ENCODE data around the gene RTCA. TPM values are rescaled to one million over a fixed set of nuclear protein-coding genes. Genes with fewer than 3 reads are reported as not detected.

RTCA gene
- total RNA-seq, 2 donors from 2014 or later, result 20.2 to 30.7 TPM

DNA sequence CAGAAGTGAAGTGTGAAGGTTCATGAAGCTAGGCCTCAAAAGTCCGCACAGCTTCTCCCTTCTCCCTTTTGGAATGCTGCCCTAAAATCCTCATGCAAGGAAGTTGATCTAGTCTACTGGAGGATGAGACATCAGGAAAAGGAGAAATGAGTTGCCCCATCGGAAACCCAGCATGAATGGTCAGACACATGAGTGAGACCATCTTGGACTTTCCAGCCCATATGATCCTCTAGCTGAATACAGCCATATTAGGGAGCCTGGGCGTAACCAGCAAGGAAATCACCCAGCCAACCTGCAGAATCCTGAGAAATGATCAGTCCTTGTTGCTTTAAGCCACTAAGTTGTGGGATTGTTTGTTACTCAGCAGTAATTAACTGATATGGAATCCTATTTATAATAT is 28.9 kb upstream of the RTCA start:
- DNase-seq (ENCODE audit: low spot score), result no peak
- H3K9me3 ChIP-seq, result no peaks in the 10 kb centered on the region
- H3K27me3 ChIP-seq, result no peaks in the 10 kb centered on the region
- H3K4me1 ChIP-seq, result peaks cover 0 to 3% of the 10 kb centered on the region in 2 donors
- no peak overlapping the region for H3K4me3 ChIP-seq
- H3K27ac ChIP-seq, result no peak overlapping the region
- peaks cover 19% of the 10 kb centered on the region for H3K36me3 ChIP-seq
- TF ChIP-seq, protein P1, sequence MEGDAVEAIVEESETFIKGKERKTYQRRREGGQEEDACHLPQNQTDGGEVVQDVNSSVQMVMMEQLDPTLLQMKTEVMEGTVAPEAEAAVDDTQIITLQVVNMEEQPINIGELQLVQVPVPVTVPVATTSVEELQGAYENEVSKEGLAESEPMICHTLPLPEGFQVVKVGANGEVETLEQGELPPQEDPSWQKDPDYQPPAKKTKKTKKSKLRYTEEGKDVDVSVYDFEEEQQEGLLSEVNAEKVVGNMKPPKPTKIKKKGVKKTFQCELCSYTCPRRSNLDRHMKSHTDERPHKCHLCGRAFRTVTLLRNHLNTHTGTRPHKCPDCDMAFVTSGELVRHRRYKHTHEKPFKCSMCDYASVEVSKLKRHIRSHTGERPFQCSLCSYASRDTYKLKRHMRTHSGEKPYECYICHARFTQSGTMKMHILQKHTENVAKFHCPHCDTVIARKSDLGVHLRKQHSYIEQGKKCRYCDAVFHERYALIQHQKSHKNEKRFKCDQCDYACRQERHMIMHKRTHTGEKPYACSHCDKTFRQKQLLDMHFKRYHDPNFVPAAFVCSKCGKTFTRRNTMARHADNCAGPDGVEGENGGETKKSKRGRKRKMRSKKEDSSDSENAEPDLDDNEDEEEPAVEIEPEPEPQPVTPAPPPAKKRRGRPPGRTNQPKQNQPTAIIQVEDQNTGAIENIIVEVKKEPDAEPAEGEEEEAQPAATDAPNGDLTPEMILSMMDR (IDR thresholded peaks at IDR 0.05), result no peak

DNA sequence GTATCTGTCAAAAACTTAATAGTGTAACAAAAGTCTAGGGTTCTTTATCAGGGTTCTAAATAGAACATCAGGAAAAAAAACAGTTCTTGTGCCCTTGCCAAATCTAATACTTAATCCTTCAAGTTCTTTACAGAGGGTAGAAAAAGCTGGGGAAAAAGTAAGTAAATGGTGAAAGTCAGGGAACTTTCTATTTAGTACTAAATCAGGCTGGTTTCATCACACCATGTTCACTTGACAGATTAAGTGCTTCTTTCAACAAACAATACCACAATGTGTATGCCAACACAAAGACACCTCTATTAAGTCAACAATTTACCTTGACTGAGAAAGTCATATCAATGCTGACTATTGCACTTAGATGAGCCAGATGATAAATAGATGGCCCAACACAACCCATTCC is 26.1 kb upstream of the RTCA start:
- Histone ChIP-seq H3K4me1 (peaks cover 0 to 3% of the 10 kb centered on the region in 2 donors), H3K36me3 (no peaks in the 10 kb centered on the region), H3K27ac (no peak overlapping the region), H3K27me3 (no peaks in the 10 kb centered on the region), H3K4me3 (no peak overlapping the region), H3K9me3 (no peaks in the 10 kb centered on the region)
- TF ChIP-seq, protein P1 (IDR thresholded peaks at IDR 0.05), result no peak
- DNase-seq (ENCODE audit: low spot score), result no peak

DNA sequence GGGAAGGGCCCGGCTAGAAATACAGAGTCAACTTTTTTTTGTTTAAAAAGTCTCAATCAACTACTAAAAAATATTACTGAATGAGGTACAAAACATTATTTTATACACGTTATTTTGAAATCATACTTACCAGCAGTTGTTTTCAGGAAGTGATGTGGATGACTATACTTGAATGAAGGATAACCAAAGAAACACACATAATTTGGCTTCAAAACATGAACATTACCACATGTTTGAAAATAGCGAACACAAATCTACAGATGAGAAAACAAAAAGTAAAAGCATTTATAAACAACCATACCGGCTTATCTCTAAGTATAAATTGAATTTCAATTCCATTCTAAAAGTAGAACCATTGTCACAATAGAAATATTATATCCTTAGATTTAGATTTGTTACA is 25.4 kb upstream of the RTCA start:
- Histone ChIP-seq H3K27ac (no peak overlapping the region), H3K4me3 (no peak overlapping the region), H3K9me3 (no peaks in the 10 kb centered on the region), H3K4me1 (peaks cover 0 to 3% of the 10 kb centered on the region in 2 donors), H3K27me3 (no peaks in the 10 kb centered on the region), H3K36me3 (no peaks in the 10 kb centered on the region)
- TF ChIP-seq, protein P1 (IDR thresholded peaks at IDR 0.05), result no peak
- no peak for DNase-seq (ENCODE audit: low spot score)

DNA sequence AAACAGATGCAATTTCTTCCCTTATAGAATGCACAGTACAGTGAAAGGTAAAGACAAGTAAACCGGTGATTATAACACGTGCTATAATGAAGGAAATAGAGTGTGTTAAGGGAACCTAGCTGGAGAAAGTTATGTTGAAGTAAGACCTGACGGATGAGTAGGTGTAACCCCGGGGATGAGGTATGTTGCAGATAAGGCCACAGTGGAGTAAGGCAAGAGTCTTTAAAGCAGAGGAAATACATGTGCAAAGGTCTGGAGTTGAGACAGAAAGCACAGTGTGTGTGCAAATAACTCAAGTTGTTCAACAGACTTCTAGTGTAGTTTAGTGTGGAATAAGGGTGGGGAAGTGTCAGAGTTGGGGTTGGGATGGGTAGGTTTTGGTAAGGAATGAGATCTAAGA is 19.3 kb upstream of the RTCA start:
- peaks cover 0 to 15% of the 10 kb centered on the region in 2 donors for H3K4me1 ChIP-seq
- no peaks in the 10 kb centered on the region for H3K27me3 ChIP-seq
- H3K9me3 ChIP-seq, result no peaks in the 10 kb centered on the region
- DNase-seq (ENCODE audit: low spot score), result no peak
- TF ChIP-seq, protein P1 (IDR thresholded peaks at IDR 0.05), result no peak
- no peak overlapping the region for H3K4me3 ChIP-seq
- H3K36me3 ChIP-seq, result no peaks in the 10 kb centered on the region
- H3K27ac ChIP-seq, result no peak overlapping the region

DNA sequence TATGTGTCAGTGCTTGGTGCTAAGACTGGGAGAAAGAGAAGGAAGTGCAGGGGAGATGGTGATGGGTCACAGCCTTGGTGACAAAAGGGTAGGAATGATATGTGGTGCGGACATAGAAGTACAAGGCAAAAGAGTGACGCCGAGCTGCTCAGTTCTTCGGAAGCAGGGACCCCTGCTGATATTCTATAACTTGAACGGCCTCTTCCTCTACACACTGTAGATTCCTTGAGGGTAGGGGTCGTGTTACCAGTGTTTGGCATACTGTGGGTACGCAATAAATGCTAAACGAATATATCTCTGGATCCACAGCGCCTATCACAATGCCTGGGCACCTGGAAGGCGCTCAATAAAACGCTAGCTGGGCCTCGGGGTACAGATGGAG is 16.9 kb upstream of the RTCA start:
- Histone ChIP-seq H3K36me3 (no peaks in the 10 kb centered on the region), H3K4me3 (peak overlapping the region; percentile 79 to 83), H3K9me3 (no peaks in the 10 kb centered on the region), H3K27ac (peak overlapping the region; percentile 85 to 88), H3K4me1 (peaks cover 0 to 15% of the 10 kb centered on the region in 2 donors), H3K27me3 (no peaks in the 10 kb centered on the region)
- no peak for DNase-seq (ENCODE audit: low spot score)
- TF ChIP-seq, protein P1 (IDR thresholded peaks at IDR 0.05), result no peak

DNA sequence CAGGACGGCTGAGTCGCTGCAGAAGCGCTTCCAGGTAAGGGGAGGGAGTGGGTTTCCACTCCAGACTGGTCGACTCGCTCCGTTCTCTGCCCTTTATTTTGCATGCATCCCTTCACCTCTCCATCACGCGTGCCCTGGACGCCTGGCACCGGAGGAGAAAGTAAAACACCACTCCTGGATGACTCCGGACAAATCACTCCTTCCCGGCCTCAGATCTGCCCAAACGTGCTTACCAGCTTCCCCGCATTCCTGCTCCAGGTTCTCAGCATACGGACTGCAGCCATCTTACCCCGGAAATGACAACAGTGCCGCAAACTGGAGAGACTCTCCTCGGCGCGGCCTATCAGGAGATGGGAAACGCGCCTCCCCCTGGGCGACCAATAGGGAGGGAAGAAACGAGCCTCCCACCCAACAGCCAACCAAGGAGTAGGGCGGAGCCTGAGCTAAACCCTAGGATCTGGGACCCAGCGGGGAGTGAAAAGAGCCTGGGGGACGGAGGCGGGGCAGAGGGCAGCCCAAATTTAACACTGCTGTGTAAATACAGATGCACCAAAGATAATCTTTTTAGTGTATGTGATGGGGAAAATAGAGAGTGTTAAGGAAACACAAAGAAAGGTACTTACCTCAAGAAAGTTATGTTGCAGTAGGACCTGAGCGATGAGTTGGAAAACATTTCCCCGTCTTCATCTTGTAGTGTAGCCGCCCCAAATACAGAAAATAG is 16.3 kb upstream of the RTCA start, which contains the start of gene DBT:
Gene DBT, minus strand, starts transcription at position 298 of the 721 bp plus-strand sequence. Its CDS starts 14 bp downstream, at position 284.
- H3K9me3 ChIP-seq, result no peaks in the 10 kb centered on the region
- H3K4me1 ChIP-seq, result peaks cover 0 to 15% of the 10 kb centered on the region in 2 donors
- H3K4me3 ChIP-seq, result peak within 1 kb of the TSS; percentile 79 to 83
- TF ChIP-seq, protein P1 (IDR thresholded peaks at IDR 0.05), result no peak
- H3K27ac ChIP-seq, result peak within 1 kb of the TSS; percentile 85 to 88
- H3K27me3 ChIP-seq, result no peaks in the 10 kb centered on the region
- peak; percentile 98 for DNase-seq (ENCODE audit: low spot score)
- no peaks in the 10 kb centered on the region for H3K36me3 ChIP-seq
